Head of caudate nucleus (tissue), 42 donors: ENCODE results near the gene TMEM17.
A peak's percentile ranks its signal among the peaks of the same experiment; 100 is the strongest.
"Not testable (repeated sequence)": the region's sequence is repeated elsewhere in the genome, so short reads cannot be mapped to it uniquely, and the experiment has no call there.

Experiments used
- DNase-seq, 42 donors: peaks; one replicate each; pipeline versions ENCODE4 v3.0.0 to v3.0.0-alpha.2; 2020 to 2021; ENCODE audit warnings: mixed read lengths in 7 of 42
- intact Hi-C: fragments of 100-400 bp; cut with DNase I; formaldehyde crosslinking; loops from one replicate; pipeline ENCODE4 v1.15.0; 2022

Gene TMEM17

GRCh38 chr2:62524293-62524941 lies 18.4 kb upstream of the TMEM17 start:
- intact Hi-C loops, result no loop called here

GRCh38 chr2:62521061-62521460 lies 15.1 kb upstream of the TMEM17 start:
- DNase-seq, intact Hi-C loops: not testable (repeated sequence)

More at GRCh38 chr2:62524293-62524941, 18.4 kb upstream of the TMEM17 start:
- DNase-seq, result no peak

GRCh38 chr2:62512384-62512783 lies 6.4 kb upstream of the TMEM17 start:
- DNase-seq, result no peak
- intact Hi-C loops, result no loop called here

DNA sequence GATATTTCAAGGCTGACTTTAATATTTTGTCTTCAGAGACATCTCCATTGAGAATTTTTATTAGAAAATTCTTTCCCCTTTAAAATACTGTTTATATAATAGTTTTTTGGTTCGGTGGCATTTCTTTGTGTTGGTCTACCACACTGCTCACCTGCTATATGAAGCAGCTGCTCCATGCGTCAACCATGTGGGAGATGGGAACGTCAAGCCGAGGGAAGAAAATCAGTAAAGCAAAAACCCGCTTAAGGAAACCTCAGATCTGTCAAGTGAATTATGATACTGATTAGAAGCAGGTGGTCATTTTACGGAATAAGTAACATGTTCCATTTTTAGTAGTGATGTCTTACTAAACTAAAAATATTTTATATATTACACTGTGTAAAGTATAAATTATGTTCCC lies 5.6 kb upstream of the TMEM17 start:
- intact Hi-C loops, result no loop called here
- DNase-seq, result no peak

GRCh38 chr2:62506421-62506750 lies 391 bp upstream of the TMEM17 start:
- intact Hi-C loops, result no loop called here
- DNase-seq, result no peak

DNA sequence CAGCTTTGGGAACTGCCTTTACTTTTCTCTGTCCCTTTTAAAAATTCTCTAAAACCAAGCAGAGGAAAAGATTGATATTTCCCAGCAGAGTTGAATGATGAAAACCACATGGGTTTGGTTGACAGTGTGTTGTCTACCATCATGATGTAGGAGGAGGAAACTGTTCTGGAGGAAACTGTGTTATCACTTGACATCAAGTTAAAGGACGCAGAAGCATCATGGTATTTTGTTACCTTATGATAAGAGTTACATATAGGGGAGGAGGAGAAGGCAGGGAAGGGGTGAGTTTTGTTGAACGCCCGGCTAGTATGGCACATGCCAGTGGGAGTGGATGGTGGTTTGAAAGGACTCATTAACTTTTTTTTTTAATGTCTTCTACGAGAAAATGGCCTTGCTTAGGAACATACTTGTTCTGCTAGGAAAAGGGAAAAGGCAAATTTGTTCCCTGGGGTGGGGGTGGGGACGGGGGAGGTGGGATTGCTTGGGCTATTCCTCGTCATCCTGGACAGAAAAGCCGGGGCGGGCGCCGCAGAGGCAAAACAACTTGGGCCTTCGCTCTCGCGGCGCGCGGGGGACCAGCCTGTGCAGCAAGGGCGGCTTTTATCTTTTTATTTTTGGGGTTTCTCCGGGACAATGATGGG lies 766 bp downstream of the TMEM17 start:
- DNase-seq, result peak in 5 of 42 donors; percentile 5 to 22 (median 14)
- intact Hi-C loops, result loop anchor here (2.0 kb wide), 1 partner anchor 200 kb away; the partner anchor contains the start of gene EHBP1

DNA sequence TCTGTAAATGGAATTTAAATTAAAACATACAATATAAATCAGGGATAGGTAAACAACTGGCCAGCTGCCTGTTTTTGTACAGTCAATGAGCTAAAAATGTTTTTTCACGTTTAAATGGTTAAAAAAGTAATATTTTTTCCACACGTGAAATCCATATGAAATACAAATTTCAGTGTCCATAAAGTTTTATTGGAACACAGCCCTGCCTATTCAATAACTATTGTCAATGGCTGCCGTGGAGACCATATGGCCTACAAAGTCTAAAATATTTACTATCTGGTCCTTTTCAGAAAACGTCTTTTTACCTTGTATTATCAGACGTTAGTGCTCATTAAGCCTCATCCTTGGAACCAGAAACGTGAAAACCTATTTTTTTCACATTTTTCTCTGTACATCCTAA lies 1.3 kb downstream of the TMEM17 start:
- DNase-seq, result no peak
- intact Hi-C loops, result loop anchor here (2.0 kb wide), 1 partner anchor 200 kb away; the partner anchor contains the start of gene EHBP1

DNA sequence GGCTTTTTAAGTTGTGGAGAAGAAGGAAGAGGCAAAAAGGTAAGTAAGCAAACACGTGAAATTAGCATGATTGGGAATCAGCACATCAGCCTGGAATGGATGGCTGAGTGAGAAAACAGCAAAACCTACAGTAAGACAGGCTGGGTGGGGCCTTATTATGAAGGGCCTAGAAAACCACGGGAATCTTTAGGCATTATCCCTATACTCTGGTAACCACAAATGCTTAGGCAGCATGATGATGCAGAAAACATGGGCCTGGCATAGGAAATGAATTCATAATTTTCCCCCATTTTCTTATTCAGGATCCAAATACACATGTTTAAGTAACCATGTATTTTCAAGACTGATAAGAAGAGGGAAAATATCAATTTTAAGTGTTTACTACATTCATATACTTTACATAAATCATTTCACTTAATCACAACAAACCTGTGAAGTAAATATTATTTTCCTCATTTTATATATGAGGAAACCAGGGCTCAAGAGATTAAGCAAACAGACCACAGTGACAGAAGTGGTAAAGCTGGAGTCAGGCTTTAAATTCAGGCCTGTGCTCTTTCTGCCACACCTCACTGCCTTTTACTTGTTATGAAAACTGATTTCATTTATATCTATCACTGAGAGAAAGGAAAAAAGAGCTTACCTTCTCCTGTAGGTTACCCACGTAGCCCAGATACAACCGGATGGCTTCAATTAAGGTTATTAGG lies 4.0 kb downstream of the TMEM17 start:
- DNase-seq, result no peak
- intact Hi-C loops, result no loop called here

GRCh38 chr2:62501069-62501468 lies 4.9 kb downstream of the TMEM17 start:
- intact Hi-C loops, result no loop called here
- DNase-seq, result no peak

- intact Hi-C loops, result no loop called here
Measured at GRCh38 chr2:62499430-62500060, 6.5 kb downstream of the TMEM17 start.

GRCh38 chr2:62498739-62499138 lies 7.3 kb downstream of the TMEM17 start:
- intact Hi-C loops, result no loop called here
- DNase-seq, result no peak

More at GRCh38 chr2:62499430-62500060, 6.5 kb downstream of the TMEM17 start:
- no peak for DNase-seq

GRCh38 chr2:62495761-62496160 lies 10.2 kb downstream of the TMEM17 start:
- no peak for DNase-seq
- intact Hi-C loops, result no loop called here

- no peak for DNase-seq
- intact Hi-C loops, result no loop called here
Measured at GRCh38 chr2:62492048-62492447, 13.9 kb downstream of the TMEM17 start.

DNA sequence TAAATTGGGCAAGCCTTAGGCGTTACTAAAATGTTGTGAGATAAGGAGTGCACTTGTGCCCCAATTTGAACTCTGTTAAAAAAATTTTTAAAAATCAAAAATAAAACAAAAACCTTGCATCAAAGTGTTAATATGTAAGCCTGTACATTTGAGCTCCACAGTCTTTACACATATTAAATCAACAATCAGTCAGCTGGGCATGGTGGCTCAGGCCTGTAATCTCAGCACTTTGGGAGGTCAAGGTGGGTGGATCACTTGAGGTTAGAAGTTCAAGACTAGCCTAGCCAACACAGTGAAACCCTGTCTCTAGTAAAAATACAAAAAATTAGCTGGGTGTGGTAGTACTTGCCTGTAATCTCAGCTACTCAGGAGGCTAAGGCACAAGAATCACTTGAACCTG lies 16.3 kb downstream of the TMEM17 start:
- no peak for DNase-seq
- intact Hi-C loops, result no loop called here

DNA sequence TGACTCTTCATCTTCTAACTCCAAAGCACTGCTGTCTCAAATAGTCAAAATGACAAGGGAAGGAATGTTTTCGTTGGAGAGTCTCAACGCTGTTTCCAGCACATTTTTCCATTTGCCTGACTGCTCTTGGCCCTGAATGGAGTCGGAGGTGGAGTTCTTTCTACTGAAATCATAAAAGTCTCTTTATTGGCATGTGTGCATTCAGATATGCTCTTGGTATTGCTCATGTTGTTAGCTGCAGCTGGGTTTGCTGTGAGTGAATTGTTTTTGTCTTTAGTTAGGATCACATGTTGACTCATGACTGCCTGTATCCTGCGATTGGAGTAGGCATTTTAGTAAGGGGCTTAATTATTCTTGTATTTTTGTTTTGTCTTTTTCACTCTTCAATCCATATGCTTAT lies 16.8 kb downstream of the TMEM17 start:
- intact Hi-C loops, result no loop called here
- DNase-seq, result no peak

- intact Hi-C loops, result no loop called here
- no peak for DNase-seq
Measured at GRCh38 chr2:62486439-62486765, 19.6 kb downstream of the TMEM17 start.

- intact Hi-C loops, result no loop called here
- DNase-seq, result no peak
Measured at GRCh38 chr2:62485761-62486438, 20.1 kb downstream of the TMEM17 start.

DNA sequence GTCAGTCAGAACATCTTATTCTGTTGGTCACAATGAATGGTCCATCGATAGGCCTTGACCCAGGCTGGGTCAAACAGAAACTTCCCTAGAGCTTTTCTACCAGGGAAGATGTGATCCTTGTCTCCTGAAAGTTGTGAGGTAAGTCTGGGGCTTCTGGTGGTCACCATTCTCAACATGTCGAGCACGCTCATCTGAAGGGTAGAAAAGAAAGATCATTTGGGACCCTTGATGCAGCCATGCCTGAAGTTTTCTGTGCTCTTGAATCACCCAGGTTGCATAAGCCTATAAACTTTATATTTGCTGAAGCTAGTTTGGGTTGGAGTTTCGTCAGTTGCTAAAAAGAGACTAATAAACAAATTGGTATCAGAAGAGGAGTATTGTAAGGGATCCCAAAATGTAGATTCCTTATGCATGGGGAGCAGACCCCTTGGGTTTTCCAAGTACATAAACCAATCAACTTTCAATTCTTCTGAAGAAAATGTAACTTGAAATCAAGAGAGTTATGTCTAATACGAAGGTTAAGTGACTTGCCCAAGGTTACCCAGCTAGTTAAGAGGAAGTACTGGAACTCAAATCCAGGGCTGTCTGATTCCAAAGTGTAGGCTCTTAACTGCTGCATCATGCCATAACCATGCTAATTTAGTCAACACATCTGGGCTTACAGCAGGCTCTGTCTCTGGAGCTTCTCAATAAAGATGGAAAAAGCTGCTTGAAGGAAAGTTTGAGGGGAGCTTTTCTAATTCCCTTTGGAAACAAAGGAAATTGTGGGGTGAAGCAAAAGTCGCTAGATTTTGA lies 23.2 kb downstream of the TMEM17 start:
- DNase-seq, result no peak
- intact Hi-C loops, result no loop called here

DNA sequence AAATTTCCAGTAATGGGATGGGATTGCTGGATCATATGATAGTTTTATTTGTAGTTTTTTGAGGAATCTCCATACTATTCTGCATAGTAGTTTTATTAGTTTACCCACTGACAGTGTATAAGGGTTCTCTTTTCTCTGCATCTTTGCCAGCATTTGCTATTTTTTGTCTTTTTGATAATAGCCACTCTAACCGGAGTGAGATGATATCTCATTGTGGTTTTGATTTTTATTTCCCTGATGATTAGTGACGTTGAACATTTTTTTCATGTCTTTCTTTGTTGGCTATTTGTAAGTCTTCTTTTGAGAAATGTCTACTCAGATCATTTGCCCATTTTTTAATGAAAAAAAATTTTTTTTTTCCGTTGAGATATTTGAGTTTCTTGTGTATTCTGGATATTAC lies 26.1 kb downstream of the TMEM17 start:
- intact Hi-C loops, result no loop called here
- no peak for DNase-seq
